NCI-H774 (cell line): ENCODE results near the gene PTPRD.

Experiments used
- DNase-seq: peaks from one replicate; lab custom pipeline; 2025; lab: John Stamatoyannopoulos, UW

The PTPRD gene

GRCh38 chr9:8337834-8338766 lies 2274.7 kb downstream of the PTPRD start:
- DNase-seq, result no peak

GRCh38 chr9:8332871-8333270 lies 2279.9 kb downstream of the PTPRD start:
- DNase-seq, result no peak

- DNase-seq, result no peak
Observed at GRCh38 chr9:8332331-8332650, 2280.5 kb downstream of the PTPRD start.

GRCh38 chr9:8331507-8332330 lies 2281.1 kb downstream of the PTPRD start:
- DNase-seq, result no peak

- peak; percentile 87 for DNase-seq
Observed at GRCh38 chr9:8329561-8330283, 2283.1 kb downstream of the PTPRD start.

GRCh38 chr9:8315211-8315610 lies 2297.6 kb downstream of the PTPRD start:
- DNase-seq, result no peak

- no peak for DNase-seq
Observed at GRCh38 chr9:8309258-8309657, 2303.5 kb downstream of the PTPRD start.

GRCh38 chr9:8304720-8305119 lies 2308.1 kb downstream of the PTPRD start:
- no peak for DNase-seq

- DNase-seq, result no peak
Observed at GRCh38 chr9:8301296-8301695, 2311.5 kb downstream of the PTPRD start.

GRCh38 chr9:8297047-8297446 lies 2315.8 kb downstream of the PTPRD start:
- DNase-seq, result no peak

GRCh38 chr9:8292657-8293056 lies 2320.1 kb downstream of the PTPRD start:
- DNase-seq, result no peak

- DNase-seq, result no peak
Observed at GRCh38 chr9:8289681-8290080, 2323.1 kb downstream of the PTPRD start.

GRCh38 chr9:8287970-8288369 lies 2324.8 kb downstream of the PTPRD start:
- DNase-seq, result no peak

GRCh38 chr9:8287501-8287900 lies 2325.3 kb downstream of the PTPRD start:
- no peak for DNase-seq

- no peak for DNase-seq
Observed at GRCh38 chr9:8284884-8285283, 2327.9 kb downstream of the PTPRD start.

- no peak for DNase-seq
Observed at GRCh38 chr9:8282535-8282934, 2330.3 kb downstream of the PTPRD start.

- DNase-seq, result no peak
Observed at GRCh38 chr9:8280811-8281210, 2332.0 kb downstream of the PTPRD start.

GRCh38 chr9:8278048-8278447 lies 2334.8 kb downstream of the PTPRD start:
- no peak for DNase-seq

- DNase-seq, result no peak
Observed at GRCh38 chr9:8270235-8270634, 2342.6 kb downstream of the PTPRD start.

GRCh38 chr9:8268881-8269280 lies 2343.9 kb downstream of the PTPRD start:
- DNase-seq, result no peak

GRCh38 chr9:8268216-8268878 lies 2344.5 kb downstream of the PTPRD start:
- no peak for DNase-seq

GRCh38 chr9:8267636-8268035 lies 2345.2 kb downstream of the PTPRD start:
- DNase-seq, result no peak
